HEK293 (cell line): Measurements from ENCODE around the gene MTHFSD.

Source experiments
- CTCF ChIA-PET: fragments of 350-600 bp; formaldehyde crosslinking; extraction: SDS; loops from one replicate; lab custom pipeline; 2021; ENCODE audit warnings: antibody characterized with exemption; lab: Yijun Ruan, JAX
- POLR2A ChIA-PET: fragments of 300-600 bp; formaldehyde crosslinking; extraction: SDS; loops from one replicate; lab custom pipeline; 2020; ENCODE audit warnings: antibody characterized with exemption, inconsistent platforms; lab: Yijun Ruan, JAX
- H3K27ac ChIP-seq: fragments of 200-500 bp; sonication (Bioruptor generic); 2 replicates; pipeline ENCODE4 v1.5.1; 2014; ENCODE audit warnings: low read depth, low read length, control low read depth, inconsistent platforms; ENCODE audit errors: extremely low read depth
- H3K36me3 ChIP-seq, 2 experiments: fragments of 200-500 bp in 1 of 2; sonication (Bioruptor generic) in 1 of 2; 1 replicate in 1 of 2; 2 replicates in 1 of 2; pipeline ENCODE4 v1.5.1; 2014 to 2017; ENCODE audit warnings: inconsistent platforms in 2 of 2, low read length in 2 of 2; ENCODE audit not compliant: control insufficient read depth in 2 of 2, insufficient read depth in 1 of 2
- H3K4me1 ChIP-seq: fragments of 200-500 bp; sonication (Bioruptor generic); 2 replicates; pipeline ENCODE4 v1.5.1; 2014; ENCODE audit warnings: mild to moderate bottlenecking, low read length, inconsistent platforms; ENCODE audit not compliant: control insufficient read depth, insufficient read depth
- H3K4me3 ChIP-seq: 2 replicates; pipeline ENCODE4 v1.5.1; 2011; ENCODE audit warnings: low read depth, mild to moderate bottlenecking, control low read depth, low read length, moderate library complexity
- H3K9me3 ChIP-seq: fragments of 200-500 bp; sonication (Bioruptor generic); 2 replicates; pipeline ENCODE4 v1.5.1; 2014; ENCODE audit warnings: low read depth, low read length, inconsistent platforms; ENCODE audit not compliant: control insufficient read depth, insufficient read depth
- GLIS2 ChIP-seq: fragments of 450-650 bp; formaldehyde crosslinking; IDR thresholded peaks from 2 replicates; pipeline ENCODE4 v1.5.1; 2016; ENCODE audit warnings: missing biosample characterization, missing genetic modification characterization
- KLF16 ChIP-seq: fragments of 450-650 bp; formaldehyde crosslinking; IDR thresholded peaks from 2 replicates; pipeline ENCODE4 v1.5.1; 2017; ENCODE audit warnings: missing biosample characterization, missing genetic modification characterization
- TRIM28 ChIP-seq: IDR thresholded peaks from 2 replicates; pipeline ENCODE4 v1.6.1; 2011; ENCODE audit warnings: low read length, control low read depth, borderline replicate concordance
- YY1 ChIP-seq: fragments of 450-650 bp; formaldehyde crosslinking; IDR thresholded peaks from 2 replicates; pipeline ENCODE4 v1.5.1; 2018; ENCODE audit warnings: missing biosample characterization, missing genetic modification characterization
- ZFP3 ChIP-seq: fragments of 450-650 bp; formaldehyde crosslinking; IDR thresholded peaks from 2 replicates; pipeline ENCODE4 v1.5.1; 2016; ENCODE audit warnings: low read depth, missing biosample characterization, missing genetic modification characterization
- ZNF174 ChIP-seq: fragments of 450-650 bp; formaldehyde crosslinking; IDR thresholded peaks from 2 replicates; pipeline ENCODE4 v1.5.0; 2017; ENCODE audit warnings: missing biosample characterization, mild to moderate bottlenecking, missing genetic modification characterization
- ZNF2 ChIP-seq: fragments of 450-650 bp; formaldehyde crosslinking; IDR thresholded peaks from 2 replicates; pipeline ENCODE4 v1.5.1; 2016; ENCODE audit warnings: missing biosample characterization, missing genetic modification characterization
- ZNF354C ChIP-seq: fragments of 450-650 bp; formaldehyde crosslinking; IDR thresholded peaks from 2 replicates; pipeline ENCODE4 v1.5.1; 2016; ENCODE audit warnings: missing biosample characterization, missing genetic modification characterization, low read depth, borderline replicate concordance
- ZNF658 ChIP-seq: fragments of 450-650 bp; formaldehyde crosslinking; IDR thresholded peaks from 2 replicates; pipeline ENCODE4; 2016; ENCODE audit warnings: missing biosample characterization, missing genetic modification characterization
- ZNF670 ChIP-seq: fragments of 450-650 bp; formaldehyde crosslinking; IDR thresholded peaks from 2 replicates; pipeline ENCODE4 v1.5.1; 2016; ENCODE audit warnings: missing biosample characterization, missing genetic modification characterization, low read depth
- ZNF747 ChIP-seq: fragments of 450-650 bp; formaldehyde crosslinking; IDR thresholded peaks from 2 replicates; pipeline ENCODE4 v1.5.1; 2016; ENCODE audit warnings: missing biosample characterization, missing genetic modification characterization
- ZNF76 ChIP-seq: fragments of 450-650 bp; formaldehyde crosslinking; IDR thresholded peaks from 2 replicates; pipeline ENCODE4; 2016; ENCODE audit warnings: low read depth, missing biosample characterization, missing genetic modification characterization, borderline replicate concordance
- TF ChIP-seq, protein P1 (sequence below): fragments of 450-650 bp; formaldehyde crosslinking; IDR thresholded peaks from 2 replicates; pipeline ENCODE4 v1.5.1; 2017; ENCODE audit warnings: missing biosample characterization, missing genetic modification characterization
- TF ChIP-seq, protein P2 (sequence below): fragments of 450-650 bp; formaldehyde crosslinking; IDR thresholded peaks from 2 replicates; pipeline ENCODE4 v1.5.1; 2016; ENCODE audit warnings: missing biosample characterization, missing genetic modification characterization, borderline replicate concordance
- TF ChIP-seq, protein P3 (sequence below): fragments of 450-650 bp; formaldehyde crosslinking; IDR thresholded peaks from 2 replicates; pipeline ENCODE4 v1.5.1; 2017; ENCODE audit warnings: missing biosample characterization, mild to moderate bottlenecking, missing genetic modification characterization, moderate library complexity
- TF ChIP-seq, protein P4 (sequence below): fragments of 450-650 bp; IDR thresholded peaks from 2 replicates; pipeline ENCODE4 v1.5.1; 2018; ENCODE audit warnings: missing biosample characterization, mild to moderate bottlenecking, missing genetic modification characterization

Gene MTHFSD

DNA sequence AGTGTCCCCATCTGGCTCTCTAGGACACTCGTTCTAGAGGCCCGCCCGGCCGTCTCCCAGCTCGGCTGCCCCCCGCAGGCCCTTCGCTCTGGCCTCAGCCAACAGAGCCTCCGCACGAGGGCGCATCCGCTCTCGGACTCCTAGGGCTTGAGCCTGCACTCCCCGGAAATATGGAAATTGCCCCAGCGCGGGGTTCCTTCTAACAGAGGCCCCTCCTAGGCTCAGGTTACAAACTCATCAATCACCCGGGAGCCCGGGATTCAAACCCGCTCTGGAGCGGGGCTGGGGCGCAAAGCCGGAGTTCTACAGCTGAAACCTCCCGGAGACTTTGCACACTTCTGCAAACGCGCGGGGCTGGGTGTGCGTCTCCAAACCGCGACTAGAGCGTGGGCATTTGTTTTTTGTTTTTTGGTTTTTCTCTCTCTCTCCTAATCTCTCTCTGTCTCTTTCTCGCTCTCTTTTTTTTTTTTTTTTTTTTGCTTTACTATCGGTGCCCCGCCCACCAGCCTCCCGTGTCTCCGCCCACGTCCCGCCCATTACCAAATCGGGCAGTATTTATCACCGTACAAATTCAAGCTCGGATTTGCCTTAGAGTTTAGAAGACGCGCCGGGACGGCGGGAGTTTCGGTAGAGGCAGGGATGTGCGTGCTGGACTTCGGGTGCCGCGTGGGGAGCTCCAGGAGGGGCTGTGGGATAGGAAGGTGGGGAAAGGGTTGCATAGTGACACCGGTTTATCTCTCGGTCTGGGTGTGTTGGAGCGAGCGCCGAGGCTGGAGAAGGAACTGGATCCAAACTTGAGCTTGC is 20.9 kb upstream of the MTHFSD start (continued):
- TF ChIP-seq ZNF354C: no peak
- TF ChIP-seq, protein P1, sequence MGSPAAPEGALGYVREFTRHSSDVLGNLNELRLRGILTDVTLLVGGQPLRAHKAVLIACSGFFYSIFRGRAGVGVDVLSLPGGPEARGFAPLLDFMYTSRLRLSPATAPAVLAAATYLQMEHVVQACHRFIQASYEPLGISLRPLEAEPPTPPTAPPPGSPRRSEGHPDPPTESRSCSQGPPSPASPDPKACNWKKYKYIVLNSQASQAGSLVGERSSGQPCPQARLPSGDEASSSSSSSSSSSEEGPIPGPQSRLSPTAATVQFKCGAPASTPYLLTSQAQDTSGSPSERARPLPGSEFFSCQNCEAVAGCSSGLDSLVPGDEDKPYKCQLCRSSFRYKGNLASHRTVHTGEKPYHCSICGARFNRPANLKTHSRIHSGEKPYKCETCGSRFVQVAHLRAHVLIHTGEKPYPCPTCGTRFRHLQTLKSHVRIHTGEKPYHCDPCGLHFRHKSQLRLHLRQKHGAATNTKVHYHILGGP (tag by site-specific recombination): no peak
- TF ChIP-seq ZNF76 (tag by site-specific recombination): no peak
- TF ChIP-seq ZFP3 (tag by site-specific recombination): no peak
- no peak for TF ChIP-seq ZNF2 (tag by site-specific recombination)
- TF ChIP-seq, protein P2, sequence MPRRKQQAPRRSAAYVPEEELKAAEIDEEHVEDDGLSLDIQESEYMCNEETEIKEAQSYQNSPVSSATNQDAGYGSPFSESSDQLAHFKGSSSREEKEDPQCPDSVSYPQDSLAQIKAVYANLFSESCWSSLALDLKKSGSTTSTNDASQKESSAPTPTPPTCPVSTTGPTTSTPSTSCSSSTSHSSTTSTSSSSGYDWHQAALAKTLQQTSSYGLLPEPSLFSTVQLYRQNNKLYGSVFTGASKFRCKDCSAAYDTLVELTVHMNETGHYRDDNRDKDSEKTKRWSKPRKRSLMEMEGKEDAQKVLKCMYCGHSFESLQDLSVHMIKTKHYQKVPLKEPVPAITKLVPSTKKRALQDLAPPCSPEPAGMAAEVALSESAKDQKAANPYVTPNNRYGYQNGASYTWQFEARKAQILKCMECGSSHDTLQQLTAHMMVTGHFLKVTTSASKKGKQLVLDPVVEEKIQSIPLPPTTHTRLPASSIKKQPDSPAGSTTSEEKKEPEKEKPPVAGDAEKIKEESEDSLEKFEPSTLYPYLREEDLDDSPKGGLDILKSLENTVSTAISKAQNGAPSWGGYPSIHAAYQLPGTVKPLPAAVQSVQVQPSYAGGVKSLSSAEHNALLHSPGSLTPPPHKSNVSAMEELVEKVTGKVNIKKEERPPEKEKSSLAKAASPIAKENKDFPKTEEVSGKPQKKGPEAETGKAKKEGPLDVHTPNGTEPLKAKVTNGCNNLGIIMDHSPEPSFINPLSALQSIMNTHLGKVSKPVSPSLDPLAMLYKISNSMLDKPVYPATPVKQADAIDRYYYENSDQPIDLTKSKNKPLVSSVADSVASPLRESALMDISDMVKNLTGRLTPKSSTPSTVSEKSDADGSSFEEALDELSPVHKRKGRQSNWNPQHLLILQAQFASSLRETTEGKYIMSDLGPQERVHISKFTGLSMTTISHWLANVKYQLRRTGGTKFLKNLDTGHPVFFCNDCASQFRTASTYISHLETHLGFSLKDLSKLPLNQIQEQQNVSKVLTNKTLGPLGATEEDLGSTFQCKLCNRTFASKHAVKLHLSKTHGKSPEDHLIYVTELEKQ (tag by site-specific recombination): peak; percentile 52; the same call in 1 of the 2 replicates
- TF ChIP-seq, protein P3, sequence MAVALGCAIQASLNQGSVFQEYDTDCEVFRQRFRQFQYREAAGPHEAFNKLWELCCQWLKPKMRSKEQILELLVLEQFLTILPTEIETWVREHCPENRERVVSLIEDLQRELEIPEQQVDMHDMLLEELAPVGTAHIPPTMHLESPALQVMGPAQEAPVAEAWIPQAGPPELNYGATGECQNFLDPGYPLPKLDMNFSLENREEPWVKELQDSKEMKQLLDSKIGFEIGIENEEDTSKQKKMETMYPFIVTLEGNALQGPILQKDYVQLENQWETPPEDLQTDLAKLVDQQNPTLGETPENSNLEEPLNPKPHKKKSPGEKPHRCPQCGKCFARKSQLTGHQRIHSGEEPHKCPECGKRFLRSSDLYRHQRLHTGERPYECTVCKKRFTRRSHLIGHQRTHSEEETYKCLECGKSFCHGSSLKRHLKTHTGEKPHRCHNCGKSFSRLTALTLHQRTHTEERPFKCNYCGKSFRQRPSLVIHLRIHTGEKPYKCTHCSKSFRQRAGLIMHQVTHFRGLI (tag by site-specific recombination): no peak; the same call in 1 of the 2 replicates
- TF ChIP-seq, protein P4, sequence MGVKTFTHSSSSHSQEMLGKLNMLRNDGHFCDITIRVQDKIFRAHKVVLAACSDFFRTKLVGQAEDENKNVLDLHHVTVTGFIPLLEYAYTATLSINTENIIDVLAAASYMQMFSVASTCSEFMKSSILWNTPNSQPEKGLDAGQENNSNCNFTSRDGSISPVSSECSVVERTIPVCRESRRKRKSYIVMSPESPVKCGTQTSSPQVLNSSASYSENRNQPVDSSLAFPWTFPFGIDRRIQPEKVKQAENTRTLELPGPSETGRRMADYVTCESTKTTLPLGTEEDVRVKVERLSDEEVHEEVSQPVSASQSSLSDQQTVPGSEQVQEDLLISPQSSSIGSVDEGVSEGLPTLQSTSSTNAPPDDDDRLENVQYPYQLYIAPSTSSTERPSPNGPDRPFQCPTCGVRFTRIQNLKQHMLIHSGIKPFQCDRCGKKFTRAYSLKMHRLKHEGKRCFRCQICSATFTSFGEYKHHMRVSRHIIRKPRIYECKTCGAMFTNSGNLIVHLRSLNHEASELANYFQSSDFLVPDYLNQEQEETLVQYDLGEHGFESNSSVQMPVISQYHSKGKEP (tag by site-specific recombination): no peak
- TF ChIP-seq, all 188 proteins: peak for 45

DNA sequence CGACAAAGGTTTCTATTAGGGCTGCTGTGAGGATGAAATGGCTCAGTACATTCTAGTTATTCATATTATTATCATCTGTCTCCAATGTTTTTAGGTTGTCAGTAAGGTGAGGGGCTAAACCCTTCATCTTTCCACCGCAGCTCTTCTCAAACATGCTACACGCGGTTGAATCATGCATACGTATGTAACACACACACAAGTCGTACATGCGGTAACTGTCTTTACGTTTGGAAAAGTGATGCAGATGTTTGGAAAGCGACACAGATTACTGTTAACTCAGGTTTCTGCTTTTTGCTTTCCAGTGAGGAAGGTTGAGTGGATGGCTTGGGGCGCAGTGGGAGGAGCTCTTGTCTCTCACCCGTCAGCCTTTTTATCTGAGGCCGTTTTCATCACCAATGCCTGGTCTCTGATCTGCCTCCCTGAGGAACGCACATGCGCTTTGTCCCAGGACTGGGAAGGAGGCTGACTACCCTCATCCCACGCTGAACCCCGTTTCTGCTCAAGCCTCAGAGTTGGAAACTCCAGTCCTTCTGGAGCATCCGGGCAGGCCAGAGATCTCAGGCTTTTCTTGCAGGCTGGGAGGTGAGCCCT is 20.2 kb upstream of the MTHFSD start:
- H3K27ac ChIP-seq: no peak overlapping the region
- no peaks in the 10 kb centered on the region for H3K9me3 ChIP-seq
- no peaks in the 10 kb centered on the region for H3K36me3 ChIP-seq
- TF ChIP-seq ZNF670 (tag by site-specific recombination) (no peak), GLIS2 (no peak), KLF16 (tag by site-specific recombination) (no peak), ZNF174 (tag by site-specific recombination) (no peak), TRIM28 (no peak), YY1 (tag by site-specific recombination) (no peak), ZNF658 (tag by site-specific recombination) (no peak), ZNF747 (tag by site-specific recombination) (no peak)
- ChIA-PET CTCF (interaction anchor here (0.5 to 2.1 kb wide), 11 partner anchors 10 to 741 kb away, joined by 3 to 10 read pairs (median 3); no protein-coding TSS in a partner anchor), POLR2A (interaction anchor here (0.7 to 1.1 kb wide), 3 partner anchors 354 to 675 kb away, joined by 3 to 4 read pairs (median 4); no protein-coding TSS in a partner anchor)
- H3K4me3 ChIP-seq: no peak overlapping the region
- peaks cover 3% of the 10 kb centered on the region; the same call in 1 of the 2 replicates for H3K4me1 ChIP-seq
